ENCODE results near the gene EXOSC10.

EXOSC10 gene

DNA sequence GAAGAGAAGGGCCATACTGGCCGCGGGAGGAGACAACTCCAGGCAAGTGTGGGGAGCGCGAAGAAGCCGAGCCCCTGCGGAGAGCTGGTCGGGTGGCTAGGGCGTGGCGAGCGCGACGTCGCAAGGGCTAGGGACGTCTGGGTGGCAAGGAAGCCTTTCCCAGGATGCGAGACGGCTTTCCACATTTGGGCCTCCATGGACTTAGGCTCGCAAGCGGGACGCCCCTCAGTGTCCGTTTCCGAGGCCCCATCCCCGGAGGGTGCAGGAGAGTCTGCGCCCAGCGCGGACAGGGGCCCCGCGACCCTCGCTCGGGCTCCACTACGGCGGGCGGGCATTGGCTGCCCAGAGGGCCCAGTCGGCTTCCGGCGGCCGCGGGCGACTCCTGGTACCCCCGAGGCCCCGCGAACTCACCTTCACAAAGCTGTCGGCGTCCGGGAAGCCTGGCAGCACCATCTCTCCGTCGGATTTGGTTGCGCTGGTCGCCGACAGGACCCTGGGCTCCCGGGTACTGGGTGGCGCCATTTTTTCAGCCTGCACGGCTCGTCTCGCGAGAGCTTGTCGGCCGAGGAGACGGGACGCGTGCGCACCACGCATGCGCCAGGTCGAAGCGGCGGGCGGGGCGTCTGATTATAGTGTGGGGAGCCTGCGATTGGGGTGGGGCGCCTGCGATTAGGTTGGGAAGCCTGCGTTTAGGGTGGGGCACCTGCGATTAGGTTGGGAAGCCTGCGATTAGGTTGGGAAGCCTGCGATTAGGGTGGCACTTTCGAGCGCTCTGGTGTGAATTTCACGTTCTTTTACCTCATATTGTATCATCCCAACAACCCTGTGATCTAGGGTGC is at the start of gene EXOSC10 (continued):
- TF ChIP-seq ZBTB11 (tag by site-specific recombination; conservative IDR thresholded peaks at IDR 0.05; ENCODE audit: low read depth), result no peak
- TF ChIP-seq ZBTB49 (tag by site-specific recombination; IDR thresholded peaks at IDR 0.05; ENCODE audit: low read depth), result no peak
- TF ChIP-seq ZFP37 (tag by site-specific recombination; IDR thresholded peaks at IDR 0.05), result peak; percentile 77
- TF ChIP-seq MYNN (tag by site-specific recombination; IDR thresholded peaks at IDR 0.05; ENCODE audit: borderline replicate concordance), result no peak
- TF ChIP-seq, protein P1, sequence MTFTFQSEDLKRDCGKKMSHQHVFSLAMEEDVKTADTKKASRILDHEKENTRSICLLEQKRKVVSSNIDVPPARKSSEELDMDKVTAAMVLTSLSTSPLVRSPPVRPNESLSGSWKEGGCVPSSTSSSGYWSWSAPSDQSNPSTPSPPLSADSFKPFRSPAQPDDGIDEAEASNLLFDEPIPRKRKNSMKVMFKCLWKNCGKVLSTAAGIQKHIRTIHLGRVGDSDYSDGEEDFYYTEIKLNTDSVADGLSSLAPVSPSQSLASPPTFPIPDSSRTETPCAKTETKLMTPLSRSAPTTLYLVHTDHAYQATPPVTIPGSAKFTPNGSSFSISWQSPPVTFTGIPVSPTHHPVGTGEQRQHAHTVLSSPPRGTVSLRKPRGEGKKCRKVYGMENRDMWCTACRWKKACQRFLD (tag by site-specific recombination; IDR thresholded peaks at IDR 0.05), result no peak

- Histone ChIP-seq H3K36me3 (ENCODE audit: control insufficient read depth in 2 of 2, insufficient read depth in 1 of 2, low read length in 2 of 2) (peaks cover 19 to 98% of the 10 kb centered on the region in 2 experiments; a peak in 2 of 3 replicates), H3K4me3 (ENCODE audit: low read depth, low read length) (no peak overlapping the region), H3K4me1 (ENCODE audit: control insufficient read depth, insufficient read depth, low read length) (no peaks in the 10 kb centered on the region), H3K27ac (ENCODE audit: extremely low read depth, low read depth, low read length) (no peak overlapping the region), H3K9me3 (ENCODE audit: control insufficient read depth, insufficient read depth, low read depth, low read length) (no peaks in the 10 kb centered on the region)
- TF ChIP-seq ZNF449 (tag by site-specific recombination; IDR thresholded peaks at IDR 0.05) (no peak), ZNF138 (tag by site-specific recombination; IDR thresholded peaks at IDR 0.05; ENCODE audit: borderline replicate concordance) (no peak), ZNF239 (tag by site-specific recombination; IDR thresholded peaks at IDR 0.05) (no peak), RBAK (tag by site-specific recombination; IDR thresholded peaks at IDR 0.05) (no peak), ZNF341 (tag by site-specific recombination; IDR thresholded peaks at IDR 0.05; ENCODE audit: low read depth) (no peak), ATF2 (tag by site-specific recombination; IDR thresholded peaks at IDR 0.05; ENCODE audit: low read depth) (no peak), ZNF510 (tag by site-specific recombination; IDR thresholded peaks at IDR 0.05; ENCODE audit: insufficient replicate concordance) (no peak), ZNF132 (tag by site-specific recombination; IDR thresholded peaks at IDR 0.05; ENCODE audit: borderline replicate concordance) (no peak), ZNF423 (tag by site-specific recombination; IDR thresholded peaks at IDR 0.05) (no peak), ZNF2 (tag by site-specific recombination; IDR thresholded peaks at IDR 0.05) (no peak), ZNF23 (tag by site-specific recombination; IDR thresholded peaks at IDR 0.05; ENCODE audit: borderline replicate concordance) (no peak), ZNF221 (tag by site-specific recombination; IDR thresholded peaks at IDR 0.05; ENCODE audit: borderline replicate concordance) (no peak), ZNF600 (tag by site-specific recombination; IDR thresholded peaks at IDR 0.05) (no peak), ZNF830 (tag by site-specific recombination; IDR thresholded peaks at IDR 0.05; ENCODE audit: low read depth) (no peak), ZNF501 (tag by site-specific recombination; IDR thresholded peaks at IDR 0.05) (no peak), ZNF660 (tag by site-specific recombination; IDR thresholded peaks at IDR 0.05) (no peak), ZNF792 (tag by site-specific recombination; IDR thresholded peaks at IDR 0.05) (no peak)
- TF ChIP-seq, protein P2, sequence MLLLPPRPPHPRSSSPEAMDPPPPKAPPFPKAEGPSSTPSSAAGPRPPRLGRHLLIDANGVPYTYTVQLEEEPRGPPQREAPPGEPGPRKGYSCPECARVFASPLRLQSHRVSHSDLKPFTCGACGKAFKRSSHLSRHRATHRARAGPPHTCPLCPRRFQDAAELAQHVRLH (tag by site-specific recombination; IDR thresholded peaks at IDR 0.05), result no peak
- CTCF ChIA-PET, result interaction anchor here (0.7 kb wide), 1 partner anchor 22 kb away, joined by 3 read pairs; no protein-coding TSS in a partner anchor
- POLR2A ChIA-PET, result no interaction called here
Measured at GRCh38 chr1:11147197-11147770, 47.6 kb upstream of the EXOSC10 start.

Measured in HEK293 (cell line).